ENCODE data around the gene SPATA3. TPM values are rescaled to one million over a fixed set of nuclear protein-coding genes. Genes with fewer than 3 reads are reported as not detected.

The SPATA3 gene
- total and polyA plus RNA-seq, 2 of the 8 experiments (the other 6 are each of a cell fraction or from before 2014, with no cell fraction given) = not detected

DNA sequence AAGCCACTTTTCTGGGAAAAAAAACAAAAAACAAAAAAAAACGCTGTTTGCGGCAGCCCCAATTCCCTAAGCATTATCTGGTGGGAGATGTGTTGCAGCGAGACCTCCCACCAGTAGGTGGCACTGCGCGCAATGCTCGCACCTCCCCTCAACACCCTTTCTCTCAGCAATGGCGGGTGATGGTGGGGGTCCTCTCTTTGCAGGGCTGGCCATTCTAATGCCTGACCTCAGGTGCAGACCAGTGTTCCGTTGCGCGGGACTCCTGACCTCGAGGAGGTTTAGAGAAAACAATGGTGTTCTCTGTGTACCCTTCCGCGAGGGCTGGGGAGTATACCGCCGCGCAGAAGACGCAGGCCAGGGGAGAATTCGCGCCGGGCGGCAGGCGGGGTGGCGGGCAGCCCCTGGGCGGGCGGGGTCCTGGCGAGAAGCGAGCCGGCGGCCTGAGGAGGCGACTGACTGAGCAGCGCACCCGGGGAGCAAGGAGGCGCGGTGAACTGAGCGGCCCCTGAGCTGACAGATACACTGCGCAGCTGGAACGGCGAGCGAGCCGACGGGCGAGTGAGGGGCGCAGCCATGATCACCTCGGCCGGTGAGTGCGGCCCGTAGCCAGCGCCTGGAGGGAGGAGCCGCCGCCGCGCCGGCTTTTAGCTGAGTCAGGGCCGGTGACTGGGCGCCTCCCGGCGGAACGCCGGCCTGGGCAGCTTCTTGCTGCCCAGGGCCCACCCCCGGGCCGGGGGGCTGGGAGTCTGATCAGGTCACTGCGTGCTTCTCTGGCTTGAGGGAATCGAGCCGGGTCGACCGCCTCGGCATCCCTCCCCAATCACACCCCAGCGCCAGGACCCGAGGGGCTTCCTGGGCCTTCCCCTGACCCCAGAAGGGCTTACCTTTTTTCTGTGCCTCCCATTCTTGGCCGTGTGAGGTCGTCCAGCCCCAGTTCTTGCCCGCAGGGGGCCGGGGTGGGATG is 60.8 kb downstream of the SPATA3 start, which contains the start of gene PSMD1 (continued):
- peak; percentile 26 to 73; a peak in 2 of 4 replicates for TF ChIP-seq SIN3A (conservative IDR thresholded peaks at IDR 0.05 in 1 of 2, IDR thresholded peaks at IDR 0.05 in 1 of 2; ENCODE audit: low read depth in 1 of 2, low read length in 2 of 2)
- peak; percentile 42; the same call in 1 of the 2 replicates for TF ChIP-seq MAFK (IDR thresholded peaks at IDR 0.05; ENCODE audit: low read depth, low read length)
- peak; percentile 71 for TF ChIP-seq POLR2AphosphoS5 (IDR thresholded peaks at IDR 0.05; ENCODE audit: low read depth, low read length)
- TF ChIP-seq EP300 (IDR thresholded peaks at IDR 0.05; ENCODE audit: borderline replicate concordance in 1 of 2, low read depth in 2 of 2, low read length in 2 of 2) = no peak
- no peak for TF ChIP-seq CHD1 (IDR thresholded peaks at IDR 0.05; ENCODE audit: low read depth, low read length)
- TF ChIP-seq CBX5 (IDR thresholded peaks at IDR 0.05; ENCODE audit: low read depth, low read length) = no peak
- no peak for TF ChIP-seq KDM1A (IDR thresholded peaks at IDR 0.05; ENCODE audit: borderline replicate concordance, low read length)
- peak in 1 of 2 experiments; percentile 29; a peak in 1 of 4 replicates for TF ChIP-seq RAD21 (IDR thresholded peaks at IDR 0.05 in 1 of 2, conservative IDR thresholded peaks at IDR 0.05 in 1 of 2; ENCODE audit: low read depth in 2 of 2, low read length in 2 of 2)
- no peak for TF ChIP-seq SAP30 (IDR thresholded peaks at IDR 0.05; ENCODE audit: insufficient read depth, insufficient replicate concordance, low read length)
- no peak for TF ChIP-seq CEBPB (IDR thresholded peaks at IDR 0.05; ENCODE audit: low read depth, low read length)
- TF ChIP-seq TBP (IDR thresholded peaks at IDR 0.05; ENCODE audit: low read depth, low read length) = no peak; the same call in none of the 2 replicates
- TF ChIP-seq SRF (IDR thresholded peaks at IDR 0.05; ENCODE audit: low read depth, low read length) = no peak
- peak; percentile 53 for TF ChIP-seq EGR1 (IDR thresholded peaks at IDR 0.05; ENCODE audit: borderline replicate concordance, low read depth, low read length)
- no peak for TF ChIP-seq ATF2 (IDR thresholded peaks at IDR 0.05; ENCODE audit: low read length)
- TF ChIP-seq TAF1 (IDR thresholded peaks at IDR 0.05; ENCODE audit: low read depth, low read length) = peak; percentile 73
- no peak for TF ChIP-seq SIRT6 (IDR thresholded peaks at IDR 0.05; ENCODE audit: low read length)
- TF ChIP-seq CREB1 (IDR thresholded peaks at IDR 0.05) = peak; percentile 58
- peak in 1 of 2 experiments; percentile 80; a peak in 2 of 3 replicates for TF ChIP-seq POLR2A (IDR thresholded peaks at IDR 0.05; ENCODE audit: control extremely low read depth in 1 of 2, low read depth in 2 of 2, low read length in 2 of 2)
- no peak for TF ChIP-seq RNF2 (IDR thresholded peaks at IDR 0.05; ENCODE audit: borderline replicate concordance, low read depth, low read length, missing control alignments, poor library complexity, severe bottlenecking)
- no peak; the same call in 1 of the 2 replicates for TF ChIP-seq GABPA (IDR thresholded peaks at IDR 0.05; ENCODE audit: borderline replicate concordance, insufficient read depth, low read length)
